GM12891 (cell line): Measurements from ENCODE around the gene COASY.

Source experiments
- DNase-seq: peaks from one replicate; pipeline ENCODE4 v3.0.0; 2011; ENCODE audit warnings: low spot score; ENCODE audit not compliant: insufficient read length
- FAIRE-seq: peaks from 2 replicates; lab custom pipeline; 2011; peaks lifted over from hg19 to GRCh38; lab: Jason Lieb, UNC
- PAX5 ChIP-seq: IDR thresholded peaks from 2 replicates; pipeline ENCODE4 v1.6.1; 2011; ENCODE audit warnings: low read length, moderate library complexity, mild to moderate bottlenecking; ENCODE audit not compliant: insufficient read depth, severe bottlenecking
- POLR2A ChIP-seq: IDR thresholded peaks from 2 replicates; pipeline ENCODE4 v1.6.1; 2011; ENCODE audit warnings: low read depth, low read length, control low read depth
- POLR2AphosphoS5 ChIP-seq: IDR thresholded peaks from 2 replicates; pipeline ENCODE4 v1.6.1; 2011; ENCODE audit warnings: low read depth, low read length, control low read depth
- POU2F2 ChIP-seq: IDR thresholded peaks from 2 replicates; pipeline ENCODE4 v1.6.1; 2011; ENCODE audit warnings: low read depth, mild to moderate bottlenecking, control low read depth, low read length, moderate library complexity
- SPI1 ChIP-seq: IDR thresholded peaks from 2 replicates; pipeline ENCODE4 v1.6.1; 2011; ENCODE audit warnings: low read depth, low read length, control low read depth
- TAF1 ChIP-seq: IDR thresholded peaks from 2 replicates; pipeline ENCODE4 v1.6.1; 2011; ENCODE audit warnings: low read depth, low read length, control low read depth

The COASY gene

DNA sequence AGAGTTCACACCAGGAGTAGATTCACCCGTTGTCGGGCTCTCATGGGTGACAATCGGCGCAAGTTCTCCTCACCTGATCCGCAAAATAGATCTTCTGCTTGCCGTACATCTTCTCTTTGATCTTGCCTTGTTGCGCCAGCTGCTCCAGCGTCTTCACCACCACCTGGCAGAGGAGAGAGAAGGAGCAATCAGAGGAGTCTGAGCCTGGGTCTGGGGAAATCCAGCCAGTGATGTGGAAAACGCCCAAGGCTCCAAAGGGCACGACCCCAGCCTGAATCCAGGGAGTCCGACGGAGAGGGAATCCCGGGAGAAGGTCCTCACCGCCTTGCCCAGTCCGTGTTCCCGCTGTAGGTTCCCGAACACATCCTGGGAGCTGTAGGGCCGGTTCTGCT, 15.2 kb downstream of the COASY start:
- FAIRE-seq (no peak), DNase-seq (no peak)

GRCh38 chr17:42577532-42578281, 15.8 kb downstream of the COASY start, which contains the start of gene PSMC3IP:
Gene PSMC3IP (minus strand): TSS chr17:42577729. CDS start chr17:42577686, 43 bp downstream.
- peak; percentile 76; the same call in 1 of the 2 replicates for TF ChIP-seq POU2F2
- TF ChIP-seq TAF1 = peak; percentile 92
- peak; percentile 93 for TF ChIP-seq POLR2A
- no peak for TF ChIP-seq SPI1
- no peak for TF ChIP-seq PAX5
- peak; percentile 92 for TF ChIP-seq POLR2AphosphoS5
- DNase-seq (peak; percentile 94), FAIRE-seq (peak; percentile 94)

More for the DNA sequence above, 15.2 kb downstream of the COASY start:
- TF ChIP-seq POLR2AphosphoS5 (no peak), POLR2A (no peak), PAX5 (no peak), TAF1 (no peak), SPI1 (no peak), POU2F2 (no peak)

DNA sequence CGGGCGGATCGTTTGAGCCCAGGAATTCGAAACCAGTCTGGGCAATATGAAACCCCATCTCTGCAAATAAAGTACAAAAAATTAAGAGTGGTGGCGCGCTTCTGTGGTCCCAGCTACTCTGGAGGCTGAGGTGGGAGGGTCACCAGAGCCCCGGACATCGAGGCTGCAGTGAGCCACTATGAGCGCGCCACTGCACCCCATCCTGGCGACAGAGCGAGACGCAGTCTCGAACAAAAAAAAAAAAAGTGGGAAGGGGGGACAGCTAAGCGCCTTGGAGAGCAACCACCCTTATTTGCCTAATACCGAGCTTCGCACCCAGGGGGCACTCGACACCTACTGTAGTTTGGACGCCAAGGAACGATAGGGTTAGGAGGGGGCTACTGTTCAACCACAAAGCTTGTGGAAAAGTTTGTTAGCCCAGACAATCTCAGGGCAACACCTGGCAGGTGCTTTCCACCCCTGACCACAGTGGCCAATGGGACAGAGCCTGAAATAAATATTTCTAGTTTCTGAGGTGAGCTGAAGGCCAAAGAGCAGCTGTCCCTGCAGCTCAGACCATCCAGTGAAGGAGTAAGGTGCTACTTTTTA, 16.4 kb downstream of the COASY start:
- DNase-seq (peak; percentile 66), FAIRE-seq (peak; percentile 92)
- TF ChIP-seq POU2F2 (no peak), POLR2AphosphoS5 (no peak), POLR2A (no peak), SPI1 (no peak), TAF1 (no peak), PAX5 (no peak)

DNA sequence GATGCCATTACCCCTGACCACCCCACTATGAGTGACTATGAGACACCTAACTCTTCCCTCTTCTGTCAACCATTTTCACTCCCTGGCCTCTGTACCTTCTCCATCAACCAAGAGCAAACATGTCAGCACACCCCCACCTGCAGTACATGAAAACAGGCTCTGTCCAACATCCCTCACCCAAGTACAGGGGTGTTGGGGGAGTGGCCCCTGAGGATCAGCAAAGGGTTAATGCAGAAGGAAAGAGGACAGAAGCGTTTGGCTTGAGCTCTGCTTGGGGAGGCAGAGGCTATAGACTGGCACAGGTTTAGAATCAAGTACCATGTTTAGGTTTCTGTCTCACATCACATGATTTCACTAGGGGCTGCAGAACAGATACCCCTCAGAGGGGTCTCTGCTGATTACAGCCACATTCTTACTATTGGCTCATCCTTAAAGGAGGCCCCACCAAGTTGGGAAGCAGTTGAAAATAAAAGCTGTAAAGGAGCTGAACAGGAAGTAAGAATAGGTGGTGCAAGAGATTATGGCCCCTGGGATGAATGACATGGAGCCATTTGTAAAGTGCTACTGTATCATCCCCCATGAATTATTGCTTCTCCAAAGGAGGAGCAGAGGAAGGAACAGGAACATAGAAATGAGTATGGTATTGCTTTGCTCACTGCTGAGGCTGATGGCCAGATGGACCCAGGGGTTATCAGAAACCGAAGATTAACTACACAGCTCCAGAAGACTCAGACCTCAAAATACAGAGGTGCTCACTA, 18.0 kb downstream of the COASY start:
- peak; percentile 26 for FAIRE-seq
- no peak for TF ChIP-seq POLR2A
- no peak for TF ChIP-seq PAX5
- no peak for TF ChIP-seq POU2F2
- no peak for TF ChIP-seq SPI1
- TF ChIP-seq TAF1 = no peak
- TF ChIP-seq POLR2AphosphoS5 = no peak
- no peak for DNase-seq

DNA sequence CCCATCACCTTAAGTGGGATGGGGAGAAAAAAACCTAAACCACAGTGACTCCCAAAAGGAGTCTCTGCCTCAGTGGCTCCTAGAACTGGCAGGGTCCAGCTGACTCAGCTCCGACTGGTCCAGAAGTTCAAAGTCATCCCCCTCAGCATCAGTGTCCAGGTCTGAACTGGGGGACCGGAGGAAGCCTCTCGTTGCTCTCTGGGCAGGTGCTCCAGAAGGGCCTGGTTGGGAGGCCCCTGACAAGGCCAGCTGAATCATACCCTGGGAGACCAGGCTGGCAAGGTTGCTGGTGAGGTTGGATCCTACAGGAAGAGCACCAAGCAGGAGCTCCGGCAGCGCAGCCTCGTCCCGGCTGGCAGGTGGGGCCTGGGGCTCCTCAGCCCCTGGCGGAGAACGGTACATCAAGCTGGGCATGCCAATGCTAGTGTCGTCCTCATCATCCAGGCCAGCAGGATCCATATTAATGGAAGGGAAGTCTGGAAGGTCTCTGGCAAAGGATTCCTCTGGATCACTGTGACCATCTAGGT, 19.9 kb downstream of the COASY start:
- no peak for TF ChIP-seq POLR2AphosphoS5
- TF ChIP-seq POU2F2 = no peak
- no peak for TF ChIP-seq POLR2A
- no peak for TF ChIP-seq TAF1
- TF ChIP-seq PAX5 = no peak
- FAIRE-seq = no peak

GRCh38 chr17:42584880-42585279, 22.9 kb downstream of the COASY start:
- no peak for DNase-seq
- no peak for FAIRE-seq
- TF ChIP-seq POLR2AphosphoS5 = no peak
- TF ChIP-seq PAX5 = no peak
- TF ChIP-seq SPI1 = no peak
- TF ChIP-seq POLR2A = no peak
- TF ChIP-seq TAF1 = no peak
- no peak for TF ChIP-seq POU2F2

More for the DNA sequence above, 19.9 kb downstream of the COASY start:
- no peak for DNase-seq

GRCh38 chr17:42585353-42585752, 23.4 kb downstream of the COASY start:
- DNase-seq (no peak), FAIRE-seq (peak; percentile 83)
- TF ChIP-seq SPI1 (no peak), POU2F2 (no peak), POLR2A (no peak), TAF1 (no peak), PAX5 (no peak), POLR2AphosphoS5 (no peak)

DNA sequence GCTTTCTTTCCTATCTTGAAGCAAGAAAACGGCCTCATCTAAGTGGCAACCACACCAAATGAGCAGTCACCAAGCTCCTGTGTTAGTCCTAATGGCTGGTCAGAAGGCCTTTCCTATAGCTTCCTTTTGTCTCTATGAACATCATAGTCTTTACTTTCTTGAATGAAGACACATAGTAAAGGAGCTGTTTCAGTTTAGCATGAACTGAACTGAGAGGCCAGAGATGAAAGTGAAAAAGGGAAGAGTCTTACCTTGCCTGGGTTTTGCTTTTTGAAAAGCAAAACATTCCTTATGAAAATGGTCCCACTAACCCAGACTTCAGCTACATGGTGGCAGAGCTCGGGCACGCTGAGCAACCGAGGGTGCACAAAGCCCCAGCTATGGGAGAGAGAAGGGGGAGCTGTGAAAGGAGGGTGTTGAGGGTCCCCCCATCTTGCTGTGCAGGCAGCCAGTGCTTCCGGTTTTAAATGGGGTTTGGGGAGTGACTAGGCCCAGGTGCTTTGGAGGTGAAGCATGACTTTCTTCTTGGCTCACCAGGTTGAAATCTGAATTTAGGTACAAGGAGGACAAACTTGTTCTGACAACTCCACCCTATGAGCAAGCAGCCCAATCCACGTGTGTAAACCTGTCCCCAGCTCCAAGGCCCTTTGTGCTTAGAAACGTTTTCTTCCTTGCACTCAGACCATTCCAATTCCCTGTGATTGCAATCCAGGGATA, 24.7 kb downstream of the COASY start:
- DNase-seq = peak; percentile 62
- peak; percentile 76 for TF ChIP-seq SPI1
- no peak for TF ChIP-seq POLR2A
- peak; percentile 92 for FAIRE-seq

DNA sequence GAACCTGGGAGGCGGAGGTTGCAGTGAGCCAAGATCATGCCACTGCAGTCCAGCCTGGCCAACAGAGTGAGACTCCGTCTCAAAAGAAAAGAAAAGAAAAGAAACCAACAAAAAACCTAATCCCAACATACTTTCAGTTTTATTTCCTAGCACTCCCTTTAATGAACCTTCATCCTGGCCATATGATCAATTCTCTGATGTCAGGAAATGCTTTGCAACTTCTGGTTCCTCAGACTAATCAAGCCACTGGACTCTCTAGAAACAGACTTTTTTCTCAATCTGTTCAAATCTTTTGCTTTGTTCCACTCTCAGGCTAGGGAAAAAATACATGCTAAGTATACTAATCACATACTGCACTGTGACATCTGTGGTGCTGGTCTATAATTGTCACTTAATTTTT, 28.9 kb downstream of the COASY start:
- no peak for FAIRE-seq
- no peak for TF ChIP-seq POU2F2
- no peak for TF ChIP-seq POLR2AphosphoS5
- no peak for TF ChIP-seq POLR2A
- TF ChIP-seq SPI1 = no peak
- TF ChIP-seq TAF1 = no peak
- no peak for TF ChIP-seq PAX5
- no peak for DNase-seq
